Measurements from ENCODE around the gene BLTP3A.
"Not testable (repeated sequence)": the region's sequence is repeated elsewhere in the genome, so short reads cannot be mapped to it uniquely, and the experiment has no call there.

The BLTP3A gene

DNA sequence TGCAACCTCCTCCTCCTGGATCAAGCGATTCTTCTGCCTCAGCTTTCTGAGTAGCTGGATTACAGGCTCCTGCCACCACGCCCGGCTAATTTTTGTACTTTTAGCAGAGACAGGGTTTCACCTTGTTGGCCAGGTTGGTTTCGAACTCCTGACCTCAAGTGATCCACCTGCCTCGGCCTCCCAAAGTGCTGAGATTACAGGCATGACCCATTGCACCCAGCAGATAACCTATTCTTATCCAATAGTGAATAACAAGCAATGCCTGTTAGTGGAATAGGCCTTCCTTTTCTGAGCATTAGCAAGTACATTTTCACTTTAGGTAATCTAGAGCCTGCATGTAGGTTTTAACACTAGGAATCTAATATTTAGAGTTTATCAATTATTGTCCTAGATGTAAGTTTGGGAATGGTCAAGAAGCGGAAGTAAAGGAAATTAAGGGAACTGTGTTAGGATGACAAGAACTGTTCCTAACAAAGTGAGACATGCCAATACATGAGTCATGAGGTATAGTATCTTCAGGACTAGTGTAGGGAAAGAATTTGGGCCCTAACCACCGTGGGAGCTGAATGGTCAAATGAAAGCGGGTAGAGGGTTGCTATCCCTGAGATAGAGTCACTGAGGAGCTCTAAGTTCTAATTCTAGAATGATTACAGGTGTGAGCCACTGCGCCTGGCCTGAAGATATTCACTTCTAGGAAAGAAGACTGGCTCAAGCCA is 15.0 kb downstream of the BLTP3A start:
- no peak for DNase-seq (ENCODE audit: low spot score)
- no peak for TF ChIP-seq CTCF (IDR thresholded peaks at IDR 0.05; ENCODE audit: borderline replicate concordance, control extremely low read depth, extremely low read depth, insufficient read depth, missing control alignments)
- in situ Hi-C loops (cut with MboI; ENCODE audit: low sequenced_read_pairs, unreplicated experiment): no loop called here

GRCh38 chr6:34808473-34808872 is 16.6 kb downstream of the BLTP3A start:
- in situ Hi-C loops (cut with MboI; ENCODE audit: low sequenced_read_pairs, unreplicated experiment); DNase-seq (ENCODE audit: low spot score): not testable (repeated sequence)

- in situ Hi-C loops (cut with MboI; ENCODE audit: low sequenced_read_pairs, unreplicated experiment); DNase-seq (ENCODE audit: low spot score): not testable (repeated sequence)
These were observed 17.5 kb downstream of the BLTP3A start for GRCh38 chr6:34809419-34809818.

DNA sequence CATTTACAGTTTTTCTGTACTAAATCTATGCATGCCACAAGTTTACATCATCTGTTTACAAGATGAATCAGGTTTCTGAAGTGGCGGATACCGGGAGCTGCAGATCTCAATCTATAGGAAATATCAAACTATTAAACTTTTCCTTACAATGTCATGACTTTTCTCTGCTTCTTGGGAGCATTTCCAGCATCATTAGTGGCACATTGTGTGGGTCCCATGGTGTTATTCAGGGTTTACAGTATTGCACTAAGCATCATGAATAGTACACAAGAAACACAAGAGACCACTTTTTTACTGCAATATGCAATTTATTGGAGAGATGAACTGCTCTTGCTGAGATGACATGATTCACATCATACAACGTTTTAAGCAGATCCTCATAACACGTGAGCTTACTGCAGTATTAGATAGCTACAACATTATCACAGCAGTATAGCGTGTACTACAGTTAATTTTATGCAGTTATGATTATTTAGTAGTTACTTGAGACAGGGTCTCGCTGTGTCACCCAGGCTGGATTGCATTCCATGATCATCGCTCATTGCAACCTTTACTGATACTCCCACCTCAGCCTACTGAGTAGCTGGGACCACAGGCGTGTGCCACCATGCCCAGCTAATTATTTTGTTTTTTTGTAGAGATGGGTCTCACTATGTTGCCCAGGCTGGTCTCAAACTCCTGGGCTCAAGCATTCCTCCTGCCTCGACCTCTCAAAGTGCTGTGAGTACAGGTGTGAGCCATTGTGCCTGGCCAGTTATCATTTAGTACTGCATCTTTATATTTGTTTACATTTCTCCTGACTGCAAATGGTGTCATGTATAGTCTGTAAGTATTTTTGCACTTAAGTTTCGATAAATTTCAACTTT is 18.4 kb downstream of the BLTP3A start:
- no peak for TF ChIP-seq CTCF (IDR thresholded peaks at IDR 0.05; ENCODE audit: borderline replicate concordance, control extremely low read depth, extremely low read depth, insufficient read depth, missing control alignments)
- no peak for DNase-seq (ENCODE audit: low spot score)
- in situ Hi-C loops (cut with MboI; ENCODE audit: low sequenced_read_pairs, unreplicated experiment): no loop called here

DNA sequence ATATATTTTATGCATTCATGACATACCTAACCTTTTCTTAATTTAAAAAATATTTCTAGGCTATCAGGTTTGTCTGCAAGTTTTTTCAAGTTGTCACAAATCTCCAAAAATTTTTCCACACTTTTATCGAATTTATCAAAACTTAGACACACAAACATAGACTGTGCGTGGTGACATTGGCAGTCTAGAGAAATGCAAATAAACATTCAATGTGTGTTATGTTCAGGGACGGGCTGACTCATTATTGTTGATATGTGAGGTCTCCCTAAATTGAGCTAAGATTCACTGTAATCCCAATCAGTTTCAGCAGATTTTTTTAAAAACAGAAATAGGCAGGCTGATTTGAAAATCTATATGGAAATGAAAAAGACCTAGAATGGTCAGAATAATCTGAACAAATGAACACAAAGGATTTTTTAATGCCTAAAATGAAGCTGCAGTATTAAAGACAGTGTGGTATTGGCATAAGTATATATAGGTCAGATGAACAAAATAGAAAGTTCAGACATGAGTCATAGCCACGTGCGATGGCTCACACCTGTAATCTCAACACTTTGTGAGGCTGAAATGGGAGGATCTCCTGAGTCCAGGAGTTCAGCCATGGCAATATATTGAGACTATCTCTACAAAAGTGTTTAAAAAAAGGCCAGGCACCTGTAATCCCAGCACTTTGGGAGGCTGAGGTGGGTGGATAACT is 19.2 kb downstream of the BLTP3A start:
- no peak for TF ChIP-seq CTCF (IDR thresholded peaks at IDR 0.05; ENCODE audit: borderline replicate concordance, control extremely low read depth, extremely low read depth, insufficient read depth, missing control alignments)
- peak; percentile 38 for DNase-seq (ENCODE audit: low spot score)

GRCh38 chr6:34813028-34813713 is 21.3 kb downstream of the BLTP3A start:
- TF ChIP-seq CTCF (IDR thresholded peaks at IDR 0.05; ENCODE audit: borderline replicate concordance, control extremely low read depth, extremely low read depth, insufficient read depth, missing control alignments): no peak
- no peak for DNase-seq (ENCODE audit: low spot score)
- in situ Hi-C loops (cut with MboI; ENCODE audit: low sequenced_read_pairs, unreplicated experiment): no loop called here

More for the DNA sequence above, 19.2 kb downstream of the BLTP3A start:
- in situ Hi-C loops (cut with MboI; ENCODE audit: low sequenced_read_pairs, unreplicated experiment): no loop called here

DNA sequence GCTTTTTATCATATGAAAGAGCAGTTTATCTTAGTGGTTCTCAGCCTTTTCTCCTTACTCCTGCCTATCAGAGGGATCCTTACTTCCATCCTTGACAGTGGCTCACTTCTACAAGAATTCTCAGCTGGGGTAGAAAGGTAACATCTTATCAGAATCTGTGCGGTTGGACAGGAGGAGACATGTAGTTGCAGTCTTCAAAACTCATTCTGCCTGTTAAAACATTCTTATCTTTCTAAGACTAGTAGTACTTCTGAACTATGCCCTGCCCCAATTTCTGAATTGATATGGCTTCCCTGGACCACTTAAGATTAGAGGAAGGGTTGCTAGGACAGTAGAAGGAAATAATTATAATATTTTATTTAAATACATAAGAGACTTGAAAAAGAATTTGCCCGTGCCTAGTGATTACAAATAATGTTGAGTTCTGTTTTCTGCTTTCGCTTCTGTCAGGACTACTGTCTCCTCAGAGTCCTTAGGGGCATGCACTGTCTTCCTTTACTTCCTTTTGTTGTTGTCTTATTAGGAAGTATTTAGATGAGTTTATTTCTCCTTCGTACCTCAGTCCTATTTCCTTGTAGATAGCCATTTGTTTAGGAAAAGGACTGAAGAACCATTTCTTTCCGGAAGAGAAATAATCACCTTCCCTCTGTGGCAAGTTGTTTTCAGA is 24.9 kb downstream of the BLTP3A start:
- TF ChIP-seq CTCF (IDR thresholded peaks at IDR 0.05; ENCODE audit: borderline replicate concordance, control extremely low read depth, extremely low read depth, insufficient read depth, missing control alignments): no peak
- in situ Hi-C loops (cut with MboI; ENCODE audit: low sequenced_read_pairs, unreplicated experiment): no loop called here
- DNase-seq (ENCODE audit: low spot score): no peak
